ENCODE measurements around the gene PLLP.

The PLLP gene

DNA sequence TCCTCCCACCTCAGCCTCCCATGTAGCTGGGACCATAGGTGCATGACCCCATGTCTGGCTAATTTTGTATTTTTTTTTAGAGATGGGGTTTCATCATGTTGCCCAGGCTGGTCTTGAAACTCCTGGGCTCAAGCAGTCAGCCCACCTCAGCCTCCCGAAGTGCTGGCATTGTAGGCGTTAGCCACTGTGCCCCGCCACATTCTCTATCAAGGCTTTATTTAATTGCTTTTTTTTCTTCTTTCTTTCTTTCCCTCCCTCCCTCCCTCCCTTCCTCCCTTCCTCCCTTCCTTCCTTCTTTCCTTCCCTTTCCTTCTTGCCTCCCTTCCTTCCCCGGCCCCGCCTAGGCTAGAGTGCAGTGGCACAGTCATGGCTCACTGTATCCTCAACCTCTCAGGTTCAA, 74.7 kb downstream of the PLLP start:
- no peak for DNase-seq

- DNase-seq, result no peak
Measured at GRCh38 chr16:57208926-57209325, 75.5 kb downstream of the PLLP start.

Data from activated T-cell treated with anti-CD3 and anti-CD28 coated beads, Interleukin-2, amount 50 U/mL, for 1 hour (primary cell).